DND-41 (cell line): Measurements from ENCODE around the gene MAGEA11.
"Not testable (repeated sequence)": the region's sequence is repeated elsewhere in the genome, so short reads cannot be mapped to it uniquely, and the experiment has no call there.

Source experiments
- ATAC-seq: fragments of 200-7000 bp; cut with Tn5 transposase; 3 replicates; pipeline ENCODE4 v1.9.1; 2021; ENCODE audit warnings: low read depth; ENCODE audit not compliant: insufficient read depth
- DNase-seq: peaks from one replicate; pipeline ENCODE4 v3.0.0-alpha.2; 2020
- H2AFZ ChIP-seq: 2 replicates; pipeline ENCODE4 v1.6.0; 2012; ENCODE audit warnings: low read depth, low read length
- H3K27ac ChIP-seq: 2 replicates; pipeline ENCODE4 v1.5.1; 2012; ENCODE audit warnings: low read length, inconsistent platforms
- H3K27me3 ChIP-seq: fragments of 200-600 bp; sonication (generic); 2 replicates; pipeline ENCODE4 v1.6.0; 2012; ENCODE audit warnings: low read length, mild to moderate bottlenecking, inconsistent platforms; ENCODE audit not compliant: insufficient read depth, poor library complexity
- H3K36me3 ChIP-seq: 2 replicates; pipeline ENCODE4 v1.5.1; 2012; ENCODE audit warnings: low read length, inconsistent platforms; ENCODE audit not compliant: insufficient read depth
- H3K4me1 ChIP-seq: 2 replicates; pipeline ENCODE4 v1.5.1; 2012; ENCODE audit warnings: mild to moderate bottlenecking, low read length; ENCODE audit not compliant: insufficient read depth
- H3K4me2 ChIP-seq: 2 replicates; pipeline ENCODE4 v1.6.0; 2012; ENCODE audit warnings: mild to moderate bottlenecking, moderate library complexity, low read length, inconsistent platforms; ENCODE audit not compliant: insufficient read depth
- H3K4me3 ChIP-seq, 2 experiments: fragments of 200-600 bp in 1 of 2; shearing (Covaris generic) in 1 of 2; 2 replicates each; pipeline ENCODE4 v1.5.1; 2012 to 2016; ENCODE audit warnings: inconsistent platforms in 2 of 2, low read length in 2 of 2, mild to moderate bottlenecking in 2 of 2, low read depth in 1 of 2, moderate library complexity in 1 of 2
- H3K79me2 ChIP-seq: 2 replicates; pipeline ENCODE4 v1.6.0; 2012; ENCODE audit warnings: low read length, inconsistent platforms; ENCODE audit not compliant: insufficient read depth
- H3K9ac ChIP-seq: 2 replicates; pipeline ENCODE4 v1.6.0; 2012; ENCODE audit warnings: low read depth, mild to moderate bottlenecking, inconsistent platforms, low read length, moderate library complexity
- H3K9me3 ChIP-seq: 2 replicates; pipeline ENCODE4 v1.5.1; 2012; ENCODE audit warnings: low read length, moderate library complexity, mild to moderate bottlenecking, inconsistent platforms; ENCODE audit not compliant: insufficient read depth, severe bottlenecking
- H4K20me1 ChIP-seq: 2 replicates; pipeline ENCODE4 v1.6.0; 2012; ENCODE audit warnings: low read length; ENCODE audit not compliant: insufficient read depth
- EZH2 ChIP-seq: IDR thresholded peaks from 3 replicates; pipeline ENCODE4 v1.6.1; 2012; ENCODE audit warnings: borderline replicate concordance, low read depth, mild to moderate bottlenecking, moderate library complexity, low read length, inconsistent platforms; ENCODE audit not compliant: severe bottlenecking
- TF ChIP-seq, protein P1 (sequence below): IDR thresholded peaks from 2 replicates; pipeline ENCODE4 v1.5.1; 2012; ENCODE audit warnings: borderline replicate concordance, low read length, moderate library complexity, mild to moderate bottlenecking; ENCODE audit not compliant: poor library complexity, severe bottlenecking; ENCODE audit errors: extremely low read depth

MAGEA11 gene

GRCh38 chrX:149717803-149718202 lies 5.9 kb downstream of the MAGEA11 start:
- no peak overlapping the region for H3K4me3 ChIP-seq
- no peaks in the 10 kb centered on the region for H3K4me1 ChIP-seq
- no peaks in the 10 kb centered on the region for H4K20me1 ChIP-seq
- no peaks in the 10 kb centered on the region for H3K79me2 ChIP-seq
- H3K9ac ChIP-seq = no peak overlapping the region
- no peaks in the 10 kb centered on the region for H3K27me3 ChIP-seq
- ATAC-seq = no peak
- H2AFZ ChIP-seq = no peak overlapping the region
- H3K36me3 ChIP-seq = no peaks in the 10 kb centered on the region
- H3K27ac ChIP-seq = no peak overlapping the region
- DNase-seq = no peak
- H3K9me3 ChIP-seq = no peaks in the 10 kb centered on the region
- H3K4me2 ChIP-seq = no peak overlapping the region
- TF ChIP-seq, protein P1, sequence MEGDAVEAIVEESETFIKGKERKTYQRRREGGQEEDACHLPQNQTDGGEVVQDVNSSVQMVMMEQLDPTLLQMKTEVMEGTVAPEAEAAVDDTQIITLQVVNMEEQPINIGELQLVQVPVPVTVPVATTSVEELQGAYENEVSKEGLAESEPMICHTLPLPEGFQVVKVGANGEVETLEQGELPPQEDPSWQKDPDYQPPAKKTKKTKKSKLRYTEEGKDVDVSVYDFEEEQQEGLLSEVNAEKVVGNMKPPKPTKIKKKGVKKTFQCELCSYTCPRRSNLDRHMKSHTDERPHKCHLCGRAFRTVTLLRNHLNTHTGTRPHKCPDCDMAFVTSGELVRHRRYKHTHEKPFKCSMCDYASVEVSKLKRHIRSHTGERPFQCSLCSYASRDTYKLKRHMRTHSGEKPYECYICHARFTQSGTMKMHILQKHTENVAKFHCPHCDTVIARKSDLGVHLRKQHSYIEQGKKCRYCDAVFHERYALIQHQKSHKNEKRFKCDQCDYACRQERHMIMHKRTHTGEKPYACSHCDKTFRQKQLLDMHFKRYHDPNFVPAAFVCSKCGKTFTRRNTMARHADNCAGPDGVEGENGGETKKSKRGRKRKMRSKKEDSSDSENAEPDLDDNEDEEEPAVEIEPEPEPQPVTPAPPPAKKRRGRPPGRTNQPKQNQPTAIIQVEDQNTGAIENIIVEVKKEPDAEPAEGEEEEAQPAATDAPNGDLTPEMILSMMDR = no peak
- TF ChIP-seq EZH2 = no peak

DNA sequence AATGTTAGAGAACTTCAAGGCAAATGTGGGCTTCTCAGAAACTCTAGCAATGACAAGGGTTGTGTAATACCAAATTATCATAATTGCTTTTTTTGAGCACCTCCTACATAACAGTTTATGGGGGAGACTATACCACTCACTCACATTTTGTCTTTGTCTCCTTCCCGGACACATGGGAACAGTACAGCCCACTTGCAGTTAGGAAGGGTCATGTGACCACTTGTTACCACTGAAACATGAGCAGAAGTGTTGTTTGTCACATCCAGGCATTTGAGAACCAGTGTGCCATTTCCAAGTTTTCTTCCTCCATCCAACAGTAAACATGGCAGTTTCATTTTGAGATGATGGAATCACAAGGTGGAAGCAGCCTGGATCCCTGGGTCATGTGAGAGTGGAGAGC lies 6.9 kb downstream of the MAGEA11 start:
- Histone ChIP-seq H3K4me3 (no peak overlapping the region), H4K20me1 (no peaks in the 10 kb centered on the region), H3K9ac (no peak overlapping the region), H3K4me1 (no peaks in the 10 kb centered on the region), H3K27ac (no peak overlapping the region), H3K4me2 (no peak overlapping the region), H3K9me3 (no peaks in the 10 kb centered on the region), H3K36me3 (no peaks in the 10 kb centered on the region), H2AFZ (no peak overlapping the region), H3K27me3 (no peaks in the 10 kb centered on the region), H3K79me2 (no peaks in the 10 kb centered on the region)
- ATAC-seq (no peak), DNase-seq (no peak)
- TF ChIP-seq, protein P1 = no peak
- no peak for TF ChIP-seq EZH2

GRCh38 chrX:149720021-149720689 lies 8.3 kb downstream of the MAGEA11 start:
- Histone ChIP-seq H3K4me3 (no peak overlapping the region), H3K9ac (no peak overlapping the region), H3K4me1 (no peaks in the 10 kb centered on the region), H2AFZ (no peak overlapping the region), H3K4me2 (no peak overlapping the region), H3K27ac (no peak overlapping the region), H4K20me1 (no peaks in the 10 kb centered on the region), H3K27me3 (no peaks in the 10 kb centered on the region), H3K9me3 (no peaks in the 10 kb centered on the region), H3K36me3 (no peaks in the 10 kb centered on the region), H3K79me2 (no peaks in the 10 kb centered on the region)
- ATAC-seq (no peak), DNase-seq (no peak)
- TF ChIP-seq, protein P1 = no peak
- TF ChIP-seq EZH2 = no peak

GRCh38 chrX:149721241-149721640 lies 9.4 kb downstream of the MAGEA11 start:
- DNase-seq, H3K27me3 ChIP-seq, H3K4me3 ChIP-seq, H3K9me3 ChIP-seq, ATAC-seq, H3K4me1 ChIP-seq, H3K4me2 ChIP-seq, H2AFZ ChIP-seq, H4K20me1 ChIP-seq, H3K9ac ChIP-seq, H3K79me2 ChIP-seq, H3K27ac ChIP-seq, H3K36me3 ChIP-seq: not testable (repeated sequence)
